HepG2 (cell line): ENCODE data around the gene MACROD2. TPM values are rescaled to one million over a fixed set of nuclear protein-coding genes. Genes with fewer than 3 reads are reported as not detected.

Source experiments
- CBFB ChIP-seq: sonication (generic); formaldehyde crosslinking; IDR thresholded peaks from 2 replicates; pipeline ENCODE4 v1.4.0; 2020; ENCODE audit warnings: missing genetic modification reagents
- CBX2 ChIP-seq, 2 experiments: fragments of 200-600 bp in 1 of 2; sonication (generic); formaldehyde crosslinking in 1 of 2; IDR thresholded peaks; 2 replicates each; pipeline versions ENCODE4 v1.7.0 to v1.8.1; 2018 to 2022; ENCODE audit warnings: low read depth in 2 of 2, low read length in 1 of 2, mild to moderate bottlenecking in 1 of 2, missing genetic modification reagents in 1 of 2
- CC2D1A ChIP-seq: sonication (generic); formaldehyde crosslinking; IDR thresholded peaks from 2 replicates; pipeline ENCODE4 v1.8.1; 2023; ENCODE audit warnings: mild to moderate bottlenecking, missing genetic modification reagents
- EP300 ChIP-seq, 3 experiments: sonication (generic) in 1 of 3; formaldehyde crosslinking in 1 of 3; IDR thresholded peaks; 2 replicates each; pipeline versions ENCODE4 v1.5.1 to v1.6.1; 2011 to 2020; ENCODE audit warnings: low read depth in 2 of 3, low read length in 2 of 3, borderline replicate concordance in 1 of 3, improper control_type of control experiment in 1 of 3, mild to moderate bottlenecking in 1 of 3, missing genetic modification reagents in 1 of 3, moderate library complexity in 1 of 3
- HOXD1 ChIP-seq: sonication (generic); formaldehyde crosslinking; IDR thresholded peaks from 2 replicates; pipeline ENCODE4 v1.5.0; 2020; ENCODE audit warnings: missing genetic modification reagents
- KMT2B ChIP-seq: IDR thresholded peaks from 2 replicates; pipeline ENCODE4 v1.6.1; 2016; ENCODE audit warnings: missing genetic modification reagents, missing compliant biosample characterization
- MBNL3 ChIP-seq: fragments of 250-450 bp; sonication (Bioruptor Pico); conservative IDR thresholded peaks from 2 replicates; pipeline ENCODE4 v1.8.0; 2022; ENCODE audit warnings: mild to moderate bottlenecking, inconsistent platforms
- NBN ChIP-seq: fragments of 450-650 bp; conservative IDR thresholded peaks from 2 replicates; pipeline ENCODE4 v1.6.1; 2017
- SIX4 ChIP-seq: sonication (generic); formaldehyde crosslinking; IDR thresholded peaks from 2 replicates; pipeline ENCODE4 v1.4.0; 2020; ENCODE audit warnings: missing genetic modification reagents
- SMAD1 ChIP-seq: sonication (generic); formaldehyde crosslinking; IDR thresholded peaks from 2 replicates; pipeline ENCODE4 v1.4.0; 2020; ENCODE audit warnings: missing genetic modification reagents, low read depth, mild to moderate bottlenecking, borderline replicate concordance
- SP1 ChIP-seq, 2 experiments: fragments of 450-650 bp in 1 of 2; sonication (generic) in 1 of 2; formaldehyde crosslinking in 1 of 2; IDR thresholded peaks; 2 replicates each; pipeline versions ENCODE4 v1.4.0 to v1.6.1; 2016 to 2020; ENCODE audit warnings: missing genetic modification reagents in 1 of 2
- ZMYM4 ChIP-seq: sonication (generic); formaldehyde crosslinking; IDR thresholded peaks from 2 replicates; pipeline ENCODE4 v1.8.1; 2023; ENCODE audit warnings: mild to moderate bottlenecking, missing genetic modification reagents
- ZNF205 ChIP-seq: IDR thresholded peaks from 2 replicates; pipeline ENCODE4 v1.6.1; 2018; ENCODE audit warnings: missing biosample characterization, missing genetic modification reagents
- ZNF326 ChIP-seq: sonication (generic); formaldehyde crosslinking; IDR thresholded peaks from 2 replicates; pipeline ENCODE4 v1.4.0; 2020; ENCODE audit warnings: missing genetic modification reagents, borderline replicate concordance
- ZNF772 ChIP-seq: sonication (generic); formaldehyde crosslinking; IDR thresholded peaks from 2 replicates; pipeline ENCODE4 v1.5.0; 2020; ENCODE audit warnings: mild to moderate bottlenecking, missing genetic modification reagents
- polyA plus RNA-seq, 8 experiments: library from polyadenylated mRNA; depleted of rRNA in 3 of 8; stranded (reverse) in 7 of 8; unstranded in 1 of 8; fragments of >200 nt; fragmentation: Illumina TruSeq in 4 of 8; extraction: Trizol in 4 of 8; gene quantifications; 2 replicates each; pipeline versions ENCODE4 v1.2.1 to v1.2.3, GENCODE V29; 2011 to 2016; ENCODE audit warnings: low read depth in 4 of 8, missing spikeins in 1 of 8, mixed read lengths in 1 of 8; ENCODE audit not compliant: insufficient read depth in 1 of 8
- total RNA-seq, 5 experiments: library from RNA; depleted of rRNA; stranded (reverse); fragments of >200 nt; fragmentation: Illumina TruSeq; extraction: Trizol; gene quantifications; 2 replicates each; pipeline ENCODE4 v1.2.3, GENCODE V29; 2016; ENCODE audit warnings: low read depth in 1 of 5
- TF ChIP-seq, protein P1 (sequence below): sonication (generic); formaldehyde crosslinking; IDR thresholded peaks from 2 replicates; pipeline ENCODE4 v1.5.1; 2020; ENCODE audit warnings: mild to moderate bottlenecking, missing genetic modification reagents
- TF ChIP-seq, protein P2 (sequence below), 2 experiments: sonication (generic) in 1 of 2; formaldehyde crosslinking in 1 of 2; IDR thresholded peaks; 2 replicates each; pipeline versions ENCODE4 v1.4.0 to v1.6.1; 2018 to 2020; ENCODE audit warnings: missing genetic modification reagents in 2 of 2, borderline replicate concordance in 1 of 2, low read depth in 1 of 2, mild to moderate bottlenecking in 1 of 2, missing biosample characterization in 1 of 2
- TF ChIP-seq, protein P3 (sequence below): sonication (generic); formaldehyde crosslinking; IDR thresholded peaks from 2 replicates; pipeline ENCODE4 v1.4.0; 2020; ENCODE audit warnings: missing genetic modification reagents

MACROD2 gene
- total and polyA plus RNA-seq, 2 of the 13 experiments (the other 11 are each of a cell fraction or from before 2014, with no cell fraction given): 0.13 to 0.51 TPM

DNA sequence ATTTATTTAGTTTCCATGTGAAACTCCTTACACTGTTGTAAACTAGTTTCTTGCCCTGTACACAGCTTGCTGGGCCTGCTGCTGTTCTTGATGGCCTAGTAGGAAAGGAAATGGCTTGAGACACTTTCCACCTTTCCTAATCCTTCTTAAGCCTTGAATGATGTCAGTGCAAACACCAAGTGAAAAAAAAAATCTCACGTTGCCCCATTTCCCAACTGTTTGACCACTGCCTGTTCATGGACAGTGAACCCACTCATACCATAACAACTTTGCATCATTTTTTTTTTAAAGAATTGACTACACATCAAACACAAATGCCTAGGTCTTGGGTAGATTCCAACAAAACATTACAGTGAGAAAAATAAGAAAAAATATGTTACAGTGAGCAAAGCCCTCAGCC, 995.7 kb downstream of the MACROD2 start (continued):
- TF ChIP-seq, protein P1, sequence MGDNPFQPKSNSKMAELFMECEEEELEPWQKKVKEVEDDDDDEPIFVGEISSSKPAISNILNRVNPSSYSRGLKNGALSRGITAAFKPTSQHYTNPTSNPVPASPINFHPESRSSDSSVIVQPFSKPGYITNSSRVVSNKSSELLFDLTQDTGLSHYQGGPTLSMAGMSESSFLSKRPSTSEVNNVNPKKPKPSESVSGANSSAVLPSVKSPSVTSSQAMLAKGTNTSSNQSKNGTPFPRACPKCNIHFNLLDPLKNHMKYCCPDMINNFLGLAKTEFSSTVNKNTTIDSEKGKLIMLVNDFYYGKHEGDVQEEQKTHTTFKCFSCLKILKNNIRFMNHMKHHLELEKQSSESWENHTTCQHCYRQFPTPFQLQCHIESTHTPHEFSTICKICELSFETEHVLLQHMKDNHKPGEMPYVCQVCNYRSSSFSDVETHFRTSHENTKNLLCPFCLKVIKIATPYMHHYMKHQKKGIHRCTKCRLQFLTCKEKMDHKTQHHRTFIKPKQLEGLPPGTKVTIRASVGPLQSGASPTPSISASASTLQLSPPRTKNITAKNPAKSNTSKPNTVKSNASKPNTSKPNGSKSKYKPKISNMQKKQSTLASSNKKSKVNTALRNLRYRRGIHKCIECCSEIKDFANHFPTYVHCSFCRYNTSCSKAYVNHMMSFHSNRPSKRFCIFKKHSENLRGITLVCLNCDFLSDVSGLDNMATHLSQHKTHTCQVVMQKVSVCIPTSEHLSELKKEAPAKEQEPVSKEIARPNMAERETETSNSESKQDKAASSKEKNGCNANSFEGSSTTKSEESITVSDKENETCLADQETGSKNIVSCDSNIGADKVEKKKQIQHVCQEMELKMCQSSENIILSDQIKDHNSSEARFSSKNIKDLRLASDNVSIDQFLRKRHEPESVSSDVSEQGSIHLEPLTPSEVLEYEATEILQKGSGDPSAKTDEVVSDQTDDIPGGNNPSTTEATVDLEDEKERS: no peak
- TF ChIP-seq ZNF326: no peak
- no peak for TF ChIP-seq ZNF772 (CRISPR knock-in tag)
- TF ChIP-seq KMT2B: no peak
- TF ChIP-seq SMAD1 (CRISPR knock-in tag): no peak
- no peak for TF ChIP-seq HOXD1 (CRISPR knock-in tag)
- no peak for TF ChIP-seq CC2D1A
- TF ChIP-seq, protein P2, sequence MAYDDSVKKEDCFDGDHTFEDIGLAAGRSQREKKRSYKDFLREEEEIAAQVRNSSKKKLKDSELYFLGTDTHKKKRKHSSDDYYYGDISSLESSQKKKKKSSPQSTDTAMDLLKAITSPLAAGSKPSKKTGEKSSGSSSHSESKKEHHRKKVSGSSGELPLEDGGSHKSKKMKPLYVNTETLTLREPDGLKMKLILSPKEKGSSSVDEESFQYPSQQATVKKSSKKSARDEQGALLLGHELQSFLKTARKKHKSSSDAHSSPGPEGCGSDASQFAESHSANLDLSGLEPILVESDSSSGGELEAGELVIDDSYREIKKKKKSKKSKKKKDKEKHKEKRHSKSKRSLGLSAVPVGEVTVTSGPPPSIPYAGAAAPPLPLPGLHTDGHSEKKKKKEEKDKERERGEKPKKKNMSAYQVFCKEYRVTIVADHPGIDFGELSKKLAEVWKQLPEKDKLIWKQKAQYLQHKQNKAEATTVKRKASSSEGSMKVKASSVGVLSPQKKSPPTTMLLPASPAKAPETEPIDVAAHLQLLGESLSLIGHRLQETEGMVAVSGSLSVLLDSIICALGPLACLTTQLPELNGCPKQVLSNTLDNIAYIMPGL (CRISPR knock-in tag; IDR thresholded peaks at IDR 0.05; ENCODE audit: borderline replicate concordance in 1 of 2, low read depth in 1 of 2): no peak
- no peak for TF ChIP-seq SP1 (IDR thresholded peaks at IDR 0.05)
- no peak for TF ChIP-seq SP1 (CRISPR knock-in tag; IDR thresholded peaks at IDR 0.05)
- no peak for TF ChIP-seq CBX2 (IDR thresholded peaks at IDR 0.05; ENCODE audit: low read depth, low read length)
- peak; percentile 38; the same call in 1 of the 2 replicates for TF ChIP-seq CBX2 (CRISPR knock-in tag; IDR thresholded peaks at IDR 0.05; ENCODE audit: low read depth)
- TF ChIP-seq EP300 (IDR thresholded peaks at IDR 0.05; ENCODE audit: low read depth in 2 of 2, low read length in 2 of 2): peak in 1 of 2 experiments; percentile 96; a peak in 3 of 4 replicates
- TF ChIP-seq EP300 (CRISPR knock-in tag; IDR thresholded peaks at IDR 0.05; ENCODE audit: borderline replicate concordance): peak; percentile 92
- TF ChIP-seq ZMYM4 (CRISPR knock-in tag): peak; percentile 89
- peak; percentile 71; the same call in 1 of the 2 replicates for TF ChIP-seq SIX4
- TF ChIP-seq, protein P3, sequence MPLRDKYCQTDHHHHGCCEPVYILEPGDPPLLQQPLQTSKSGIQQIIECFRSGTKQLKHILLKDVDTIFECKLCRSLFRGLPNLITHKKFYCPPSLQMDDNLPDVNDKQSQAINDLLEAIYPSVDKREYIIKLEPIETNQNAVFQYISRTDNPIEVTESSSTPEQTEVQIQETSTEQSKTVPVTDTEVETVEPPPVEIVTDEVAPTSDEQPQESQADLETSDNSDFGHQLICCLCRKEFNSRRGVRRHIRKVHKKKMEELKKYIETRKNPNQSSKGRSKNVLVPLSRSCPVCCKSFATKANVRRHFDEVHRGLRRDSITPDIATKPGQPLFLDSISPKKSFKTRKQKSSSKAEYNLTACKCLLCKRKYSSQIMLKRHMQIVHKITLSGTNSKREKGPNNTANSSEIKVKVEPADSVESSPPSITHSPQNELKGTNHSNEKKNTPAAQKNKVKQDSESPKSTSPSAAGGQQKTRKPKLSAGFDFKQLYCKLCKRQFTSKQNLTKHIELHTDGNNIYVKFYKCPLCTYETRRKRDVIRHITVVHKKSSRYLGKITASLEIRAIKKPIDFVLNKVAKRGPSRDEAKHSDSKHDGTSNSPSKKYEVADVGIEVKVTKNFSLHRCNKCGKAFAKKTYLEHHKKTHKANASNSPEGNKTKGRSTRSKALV (CRISPR knock-in tag): no peak
- no peak; the same call in 1 of the 2 replicates for TF ChIP-seq MBNL3 (CRISPR knock-in tag)
- no peak for TF ChIP-seq NBN
- 0 out of 2 replicates have a peak, but pooled peaks have one; percentile 48 for TF ChIP-seq ZNF205 (CRISPR knock-in tag)
- peak; percentile 65; the same call in 1 of the 2 replicates for TF ChIP-seq CBFB (CRISPR knock-in tag)
